ENCODE measurements around the gene SLC45A2. TPM values are rescaled to one million over a fixed set of nuclear protein-coding genes. Genes with fewer than 3 reads are reported as not detected.
"Not testable (repeated sequence)": the region's sequence is repeated elsewhere in the genome, so short reads cannot be mapped to it uniquely, and the experiment has no call there.

Gene SLC45A2
- total RNA-seq, 1 donor = 0.09 TPM

DNA sequence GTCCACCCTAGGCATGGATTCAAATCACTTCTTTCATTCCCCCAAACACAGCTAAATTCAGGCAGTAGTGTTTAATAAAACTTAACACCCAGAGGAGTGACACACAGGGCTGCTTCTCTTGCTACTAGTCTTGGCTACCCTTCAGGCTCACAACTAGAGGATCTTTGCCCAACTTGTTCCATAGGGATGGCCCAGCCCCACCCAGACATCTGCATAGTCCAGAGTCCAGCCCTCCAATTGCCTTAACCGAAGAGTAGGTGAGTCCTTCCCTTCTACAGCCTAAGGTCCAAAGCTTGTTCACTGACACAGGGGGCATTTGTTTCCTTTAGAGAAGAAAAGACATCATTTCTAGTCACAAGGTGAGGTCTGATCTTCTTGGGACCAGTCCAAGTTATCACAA is 63.5 kb downstream of the SLC45A2 start:
- DNase-seq (ENCODE audit: low read depth) = no peak
- no peak overlapping the region for H3K4me3 ChIP-seq (ENCODE audit: low read depth, low read length)
- no peak for TF ChIP-seq CTCF (IDR thresholded peaks at IDR 0.05; ENCODE audit: insufficient read depth, low read length)

GRCh38 chr5:33914844-33915243 is 69.6 kb downstream of the SLC45A2 start:
- not testable (repeated sequence) for DNase-seq (ENCODE audit: low read depth); H3K4me3 ChIP-seq (ENCODE audit: low read depth, low read length)

GRCh38 chr5:33906248-33906647 is 78.2 kb downstream of the SLC45A2 start:
- DNase-seq (ENCODE audit: low read depth); H3K4me3 ChIP-seq (ENCODE audit: low read depth, low read length): not testable (repeated sequence)

DNA sequence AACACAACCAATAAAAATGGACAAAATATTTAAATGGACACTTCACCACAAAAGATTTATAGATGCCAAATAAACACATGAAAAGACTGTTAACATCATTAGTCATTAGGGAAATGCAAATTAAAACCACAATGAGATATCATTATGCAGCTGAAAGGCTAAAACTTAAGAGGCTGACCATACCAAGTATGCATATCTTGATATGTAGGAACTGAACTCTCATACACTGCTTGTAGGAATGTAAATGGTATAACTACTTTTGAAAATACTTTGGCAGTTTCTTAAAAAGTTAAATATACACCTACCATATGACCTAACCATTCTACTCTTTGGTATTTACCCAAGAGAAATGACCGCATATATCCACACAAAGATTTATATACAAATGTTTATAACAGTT is 79.1 kb downstream of the SLC45A2 start:
- no peak for DNase-seq (ENCODE audit: low read depth)
- no peak overlapping the region for H3K4me3 ChIP-seq (ENCODE audit: low read depth, low read length)
- TF ChIP-seq CTCF (IDR thresholded peaks at IDR 0.05; ENCODE audit: insufficient read depth, low read length) = no peak

GRCh38 chr5:33903118-33903517 is 81.4 kb downstream of the SLC45A2 start:
- no peak for TF ChIP-seq CTCF (IDR thresholded peaks at IDR 0.05; ENCODE audit: insufficient read depth, low read length)
- DNase-seq (ENCODE audit: low read depth) = no peak
- no peak overlapping the region for H3K4me3 ChIP-seq (ENCODE audit: low read depth, low read length)

DNA sequence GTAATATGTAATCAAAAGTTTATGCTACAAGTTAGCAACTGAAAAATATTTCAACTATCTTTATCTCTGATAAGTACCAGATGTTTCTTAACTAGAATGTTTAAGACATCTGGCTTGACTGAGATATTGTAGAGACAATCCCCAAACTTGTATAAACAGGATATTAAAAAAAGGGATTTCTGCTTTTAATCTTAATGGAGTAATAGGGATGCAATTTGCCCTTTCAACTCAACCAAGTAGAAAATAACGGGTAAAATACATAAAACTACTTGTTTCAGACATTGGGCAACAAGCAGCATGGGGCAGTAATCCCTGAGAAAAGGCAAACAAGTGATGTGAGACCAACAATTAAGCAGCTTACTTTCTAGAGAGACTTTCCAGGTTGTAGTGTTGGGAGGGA is 83.3 kb downstream of the SLC45A2 start:
- peak; percentile 85 for DNase-seq (ENCODE audit: low read depth)
- no peak for TF ChIP-seq CTCF (IDR thresholded peaks at IDR 0.05; ENCODE audit: insufficient read depth, low read length)
- no peak overlapping the region for H3K4me3 ChIP-seq (ENCODE audit: low read depth, low read length)

Small RNA genes within 50 kb of the gene (small RNA-seq; reads per million reads assigned to genes)
- not detected for gene AC139783.1

Other genes with a start within 250 kb of the SLC45A2 start
- 13.0 and 21.8 TPM in 2 replicates for gene ADAMTS12, start 92.7 kb downstream of the SLC45A2 start, total RNA-seq (ENCODE audit: low replicate concordance)
- gene RXFP3, start 48.3 kb downstream of the SLC45A2 start, total RNA-seq (ENCODE audit: low replicate concordance) = not detected in 2 replicates
- gene AMACR, start 23.4 kb upstream of the SLC45A2 start, total RNA-seq (ENCODE audit: low replicate concordance) = 10.7 and 19.1 TPM in 2 replicates
- gene C1QTNF3, start 58.5 kb upstream of the SLC45A2 start, total RNA-seq (ENCODE audit: low replicate concordance) = 1.9 and 8.3 TPM in 2 replicates

Data from fibroblast of the aortic adventitia (primary cell).